H1 (cell line): ENCODE data around the gene VPS35L.

Experiments
- CBX5 ChIP-seq: fragments of 300-800, 300-1000 bp; sonication (generic); IDR thresholded peaks from 2 replicates; pipeline ENCODE4 v1.7.1; 2016; ENCODE audit warnings: antibody characterized with exemption, low read length, low read depth
- EGR1 ChIP-seq: IDR thresholded peaks from 2 replicates; pipeline ENCODE4 v1.6.1; 2011; ENCODE audit warnings: low read depth, low read length, borderline replicate concordance
- EZH2 ChIP-seq: fragments of 200-600 bp; sonication (generic); IDR thresholded peaks from 2 replicates; pipeline ENCODE4 v1.7.1; 2012; ENCODE audit warnings: low read depth, mild to moderate bottlenecking, moderate library complexity, low read length, inconsistent platforms; ENCODE audit not compliant: severe bottlenecking
- FOSL1 ChIP-seq: IDR thresholded peaks from 2 replicates; pipeline ENCODE4 v1.6.1; 2011; ENCODE audit warnings: mild to moderate bottlenecking, low read depth, low read length, moderate library complexity; ENCODE audit not compliant: insufficient read depth
- JUN ChIP-seq: IDR thresholded peaks from 2 replicates; pipeline ENCODE4 v1.6.1; 2011; ENCODE audit warnings: low read depth, mild to moderate bottlenecking, improper control_type of control experiment, low read length
- PHF8 ChIP-seq: fragments of 200-600 bp; sonication (generic); conservative IDR thresholded peaks from 2 replicates; pipeline ENCODE4 v1.7.1; 2012; ENCODE audit warnings: low read depth, mild to moderate bottlenecking, inconsistent platforms, low read length, moderate library complexity
- POLR2A ChIP-seq, 2 experiments: IDR thresholded peaks; 1 replicate in 1 of 2; 2 replicates in 1 of 2; pipeline ENCODE4 v1.6.1; 2011; ENCODE audit warnings: low read depth in 2 of 2, low read length in 2 of 2, mild to moderate bottlenecking in 2 of 2; ENCODE audit errors: control extremely low read depth in 1 of 2
- RAD21 ChIP-seq, 2 experiments: IDR thresholded peaks in 1 of 2; conservative IDR thresholded peaks in 1 of 2; 2 replicates each; pipeline ENCODE4 v1.6.1; 2011; ENCODE audit warnings: low read depth in 2 of 2, low read length in 2 of 2, improper control_type of control experiment in 1 of 2, inconsistent platforms in 1 of 2, mild to moderate bottlenecking in 1 of 2, moderate library complexity in 1 of 2
- SAP30 ChIP-seq: fragments of 300-600 bp; sonication (generic); IDR thresholded peaks from 2 replicates; pipeline ENCODE4 v1.7.1; 2012; ENCODE audit warnings: low read length, moderate library complexity, mild to moderate bottlenecking, inconsistent platforms; ENCODE audit not compliant: insufficient read depth, insufficient replicate concordance
- TF ChIP-seq, protein P1 (sequence below), 3 experiments: IDR thresholded peaks; 1 replicate in 2 of 3; 2 replicates in 1 of 3; pipeline versions ENCODE4 v1.5.1 to v1.6.1; 2011; ENCODE audit warnings: low read length in 3 of 3, mild to moderate bottlenecking in 3 of 3, inconsistent platforms in 2 of 3, low read depth in 1 of 3, moderate library complexity in 1 of 3; ENCODE audit not compliant: insufficient read depth in 1 of 3; ENCODE audit errors: control extremely low read depth in 1 of 3

DNA sequence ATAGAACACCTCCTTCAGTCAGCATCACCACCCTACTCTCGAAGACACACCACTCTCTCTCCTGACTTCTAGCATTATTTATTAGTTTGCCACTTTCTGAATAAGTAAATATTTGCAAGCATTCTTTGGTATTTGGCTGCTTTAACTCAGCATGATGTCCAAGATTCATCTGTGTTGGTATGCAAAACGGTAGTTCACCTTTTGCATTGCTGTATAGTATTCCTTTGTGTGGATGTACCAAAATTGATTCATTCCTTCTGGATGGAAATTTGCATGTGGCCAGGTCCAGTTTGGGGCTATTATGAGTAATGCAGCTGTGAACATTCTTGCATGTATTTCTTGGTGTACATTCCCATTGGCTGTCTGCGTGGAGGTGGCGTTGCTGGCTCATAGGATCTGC lies 129.7 kb downstream of the VPS35L start:
- no peak for TF ChIP-seq EZH2
- TF ChIP-seq, protein P1, sequence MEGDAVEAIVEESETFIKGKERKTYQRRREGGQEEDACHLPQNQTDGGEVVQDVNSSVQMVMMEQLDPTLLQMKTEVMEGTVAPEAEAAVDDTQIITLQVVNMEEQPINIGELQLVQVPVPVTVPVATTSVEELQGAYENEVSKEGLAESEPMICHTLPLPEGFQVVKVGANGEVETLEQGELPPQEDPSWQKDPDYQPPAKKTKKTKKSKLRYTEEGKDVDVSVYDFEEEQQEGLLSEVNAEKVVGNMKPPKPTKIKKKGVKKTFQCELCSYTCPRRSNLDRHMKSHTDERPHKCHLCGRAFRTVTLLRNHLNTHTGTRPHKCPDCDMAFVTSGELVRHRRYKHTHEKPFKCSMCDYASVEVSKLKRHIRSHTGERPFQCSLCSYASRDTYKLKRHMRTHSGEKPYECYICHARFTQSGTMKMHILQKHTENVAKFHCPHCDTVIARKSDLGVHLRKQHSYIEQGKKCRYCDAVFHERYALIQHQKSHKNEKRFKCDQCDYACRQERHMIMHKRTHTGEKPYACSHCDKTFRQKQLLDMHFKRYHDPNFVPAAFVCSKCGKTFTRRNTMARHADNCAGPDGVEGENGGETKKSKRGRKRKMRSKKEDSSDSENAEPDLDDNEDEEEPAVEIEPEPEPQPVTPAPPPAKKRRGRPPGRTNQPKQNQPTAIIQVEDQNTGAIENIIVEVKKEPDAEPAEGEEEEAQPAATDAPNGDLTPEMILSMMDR (IDR thresholded peaks at IDR 0.05; ENCODE audit: control extremely low read depth in 1 of 3, insufficient read depth in 1 of 3, low read depth in 1 of 3, low read length in 3 of 3) = no peak
- TF ChIP-seq PHF8 = no peak
- no peak for TF ChIP-seq CBX5
- TF ChIP-seq JUN = no peak
- TF ChIP-seq SAP30 = no peak
- TF ChIP-seq FOSL1 = no peak
- TF ChIP-seq RAD21 (IDR thresholded peaks at IDR 0.05 in 1 of 2, conservative IDR thresholded peaks at IDR 0.05 in 1 of 2; ENCODE audit: low read depth in 2 of 2, low read length in 2 of 2) = no peak
- TF ChIP-seq POLR2A (IDR thresholded peaks at IDR 0.05; ENCODE audit: control extremely low read depth in 1 of 2, low read depth in 2 of 2, low read length in 2 of 2) = no peak
- no peak for TF ChIP-seq EGR1
